ES-I3 (cell line): ENCODE results near the gene ASGR1.
"Not testable (repeated sequence)": the region's sequence is repeated elsewhere in the genome, so short reads cannot be mapped to it uniquely, and the experiment has no call there.

Experiments
- H3K36me3 ChIP-seq: 2 replicates; pipeline ENCODE4 v1.6.1; 2013; ENCODE audit warnings: mild to moderate bottlenecking, low read length, control low read depth, moderate library complexity; ENCODE audit not compliant: insufficient read depth
- H3K4me1 ChIP-seq: 2 replicates; pipeline ENCODE4 v1.6.1; 2013; ENCODE audit warnings: mild to moderate bottlenecking, control low read depth, low read length; ENCODE audit not compliant: insufficient read depth
- H3K9ac ChIP-seq: 2 replicates; pipeline ENCODE4 v1.6.1; 2013; ENCODE audit warnings: low read depth, mild to moderate bottlenecking, low read length, moderate library complexity
- H3K9me3 ChIP-seq: 2 replicates; pipeline ENCODE4 v1.6.1; 2013; ENCODE audit warnings: mild to moderate bottlenecking, low read length, moderate library complexity; ENCODE audit not compliant: control insufficient read depth, insufficient read depth

ASGR1 gene

DNA sequence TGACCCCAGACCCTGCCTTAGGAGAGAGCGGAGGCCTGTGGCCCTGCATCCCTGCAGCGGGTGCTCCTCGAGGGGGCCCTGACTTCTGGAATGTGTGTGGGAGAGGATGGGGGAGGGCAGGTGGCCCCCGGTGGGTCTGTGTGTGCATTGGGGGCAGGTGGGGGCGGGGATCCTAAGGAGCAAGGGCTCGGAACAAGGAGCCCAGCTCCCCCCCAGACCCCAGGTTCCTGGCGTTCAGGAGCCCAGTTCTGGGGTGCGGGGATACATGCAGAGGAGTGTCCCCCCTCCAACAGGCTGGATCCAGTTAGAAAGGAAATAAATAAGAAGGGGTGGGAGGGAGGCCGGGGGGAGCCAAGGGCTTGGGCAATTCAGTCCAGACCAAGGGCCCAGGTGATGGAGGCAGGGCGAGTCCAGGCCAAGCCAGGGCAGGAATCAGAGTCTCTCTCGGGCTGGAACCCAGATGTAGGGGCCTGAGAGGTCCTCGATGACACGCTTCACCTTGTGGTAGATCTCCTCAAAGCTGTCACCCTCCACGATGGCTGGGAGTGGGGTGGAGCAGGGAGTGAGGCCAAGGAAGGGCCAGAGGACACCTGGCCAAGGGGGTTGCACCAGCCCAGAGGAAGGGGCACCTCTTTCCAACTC lies 11.2 kb upstream of the ASGR1 start:
- no peaks in the 10 kb centered on the region for H3K4me1 ChIP-seq
- H3K9me3 ChIP-seq: no peaks in the 10 kb centered on the region
- peaks cover 2% of the 10 kb centered on the region; the same call in 1 of the 2 replicates for H3K36me3 ChIP-seq
- no peak overlapping the region for H3K9ac ChIP-seq

DNA sequence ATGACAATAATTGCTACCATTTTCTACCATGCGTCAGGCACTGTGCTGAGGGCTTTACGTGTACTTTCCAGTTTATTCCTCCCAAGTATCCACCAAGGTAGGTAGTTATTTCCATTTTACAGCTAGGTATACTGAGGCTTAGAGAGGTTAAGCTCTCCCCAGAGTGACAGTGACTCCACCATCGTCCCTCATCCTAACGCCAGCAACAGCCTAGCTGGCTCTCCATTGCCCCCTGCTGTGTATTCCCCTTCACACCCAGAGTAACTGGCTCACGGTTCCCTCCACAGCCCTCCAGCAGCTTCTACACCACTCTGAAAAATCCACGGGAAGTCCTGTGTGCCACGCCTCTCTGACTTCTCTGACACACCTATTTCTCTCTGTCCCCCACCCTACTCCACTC lies 7.1 kb upstream of the ASGR1 start:
- Histone ChIP-seq H3K9me3 (no peaks in the 10 kb centered on the region), H3K36me3 (no peaks in the 10 kb centered on the region), H3K9ac (no peak overlapping the region), H3K4me1 (no peaks in the 10 kb centered on the region)

DNA sequence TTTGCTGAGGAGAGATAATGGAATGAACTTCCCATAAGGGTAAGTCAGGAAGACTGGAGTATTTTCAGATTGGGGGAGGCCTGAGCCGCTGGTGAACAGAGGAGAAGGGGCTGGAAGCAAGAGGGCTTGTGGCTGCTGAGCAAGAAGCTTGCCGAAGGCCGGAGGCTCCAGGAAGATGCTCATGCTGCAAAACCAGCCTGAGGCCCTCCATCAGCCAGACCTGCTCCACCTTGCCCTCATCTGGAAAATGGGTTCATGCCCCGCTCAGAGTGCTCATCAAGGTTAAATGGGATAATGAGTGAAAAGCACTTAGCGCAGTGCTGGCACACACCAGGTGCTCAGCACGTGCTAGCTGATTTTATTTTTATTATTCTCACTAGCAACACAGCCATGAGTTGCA lies 5.5 kb upstream of the ASGR1 start:
- no peak overlapping the region for H3K9ac ChIP-seq
- no peaks in the 10 kb centered on the region for H3K36me3 ChIP-seq
- no peaks in the 10 kb centered on the region for H3K9me3 ChIP-seq
- no peaks in the 10 kb centered on the region for H3K4me1 ChIP-seq

DNA sequence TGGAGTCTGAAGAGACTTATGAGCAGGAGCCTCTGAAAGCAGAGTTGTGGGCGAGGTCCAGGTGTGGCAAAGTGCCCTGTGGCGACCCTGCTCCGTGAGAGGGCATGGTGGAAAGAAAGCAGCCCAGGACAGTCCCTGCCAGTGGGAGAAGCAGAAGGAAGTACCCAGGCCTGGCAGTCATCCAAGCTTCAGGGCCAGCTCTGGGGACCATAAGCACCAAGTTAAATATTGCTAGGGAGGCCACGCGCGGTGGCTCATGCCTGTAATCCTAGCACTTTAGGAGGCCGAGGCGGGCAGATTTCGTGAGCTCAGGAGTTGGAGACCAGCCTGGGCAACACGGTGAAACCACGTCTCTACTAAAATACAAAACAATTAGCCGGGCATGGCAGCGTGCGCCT lies 4.9 kb upstream of the ASGR1 start:
- Histone ChIP-seq H3K9ac (no peak overlapping the region), H3K9me3 (no peaks in the 10 kb centered on the region), H3K36me3 (no peaks in the 10 kb centered on the region), H3K4me1 (no peaks in the 10 kb centered on the region)

DNA sequence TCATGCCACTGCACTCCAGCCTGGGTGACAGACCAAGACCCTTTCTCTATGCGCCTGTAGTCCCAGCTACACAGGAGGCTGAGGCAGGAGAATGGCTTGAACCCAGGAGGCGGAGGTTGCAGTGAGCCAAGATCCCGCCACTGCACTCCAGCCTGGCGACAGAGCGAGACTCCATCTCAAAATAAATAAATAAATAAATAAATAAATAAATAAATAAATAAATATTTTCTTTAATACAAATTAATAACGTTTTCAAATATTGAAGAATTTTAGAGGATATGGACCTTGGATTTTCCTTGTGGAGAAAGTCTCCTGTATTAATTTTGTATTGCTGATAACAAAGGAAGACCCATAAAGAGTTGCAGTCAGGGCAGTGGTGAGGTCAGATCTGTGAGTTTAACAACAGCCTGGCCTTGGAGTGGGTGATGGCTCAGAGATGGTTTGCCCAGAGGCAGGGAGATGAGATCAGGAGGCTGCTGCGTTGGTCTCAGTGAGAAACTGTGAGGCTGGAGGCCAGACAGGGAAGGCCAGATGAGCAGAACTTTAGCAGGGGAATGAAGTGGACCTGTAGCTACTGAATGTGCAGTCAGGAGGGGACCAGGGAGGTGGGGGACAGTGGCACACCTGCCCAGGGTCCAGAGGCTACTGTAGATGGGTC lies 4.4 kb upstream of the ASGR1 start:
- Histone ChIP-seq H3K4me1 (no peaks in the 10 kb centered on the region), H3K9ac (no peak overlapping the region)

DNA sequence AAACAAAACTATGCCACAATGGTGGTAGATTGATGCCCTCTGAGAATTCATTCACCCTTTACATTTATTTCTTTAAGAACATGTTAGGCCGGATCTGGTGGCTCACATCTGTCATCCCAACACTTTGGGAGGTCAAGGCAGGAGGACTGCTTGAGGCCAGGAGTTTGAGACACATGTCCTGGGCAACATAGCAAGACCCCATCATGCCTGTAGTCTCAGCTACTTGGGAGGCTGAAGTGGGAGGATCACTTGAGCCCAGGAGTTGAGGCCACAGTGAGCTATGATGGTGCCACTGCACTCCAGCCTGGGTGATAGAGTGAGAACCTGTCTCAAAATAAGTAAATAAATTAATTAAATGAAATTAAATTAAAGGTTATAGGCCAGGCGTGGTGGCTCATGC lies 2.9 kb upstream of the ASGR1 start:
- H3K4me1 ChIP-seq, H3K9ac ChIP-seq, H3K9me3 ChIP-seq, H3K36me3 ChIP-seq: not testable (repeated sequence)

More for the DNA sequence above, 4.4 kb upstream of the ASGR1 start:
- no peaks in the 10 kb centered on the region for H3K9me3 ChIP-seq
- no peaks in the 10 kb centered on the region for H3K36me3 ChIP-seq

DNA sequence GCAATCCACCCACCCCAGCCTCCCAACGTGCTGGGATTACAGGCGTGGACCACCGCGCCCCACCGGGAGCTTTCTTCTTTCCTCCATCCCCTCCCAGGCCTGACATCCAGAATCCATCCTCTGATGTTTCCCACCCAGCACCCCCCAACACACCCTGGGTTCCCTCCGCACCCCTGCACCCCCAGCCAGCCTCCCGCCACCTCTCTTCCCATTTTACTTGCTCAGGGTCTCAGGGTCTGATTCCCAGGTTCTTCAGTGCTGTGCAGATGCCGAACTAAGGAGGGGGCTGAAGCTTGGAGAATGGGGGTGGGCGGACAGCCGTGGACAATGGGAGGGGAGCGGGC lies 225 bp downstream of the ASGR1 start:
- Histone ChIP-seq H3K36me3 (no peaks in the 10 kb centered on the region), H3K9me3 (no peaks in the 10 kb centered on the region), H3K4me1 (0 out of 2 replicates have a peak, but pooled peaks cover 4% of the 10 kb centered on the region), H3K9ac (no peak overlapping the region)

DNA sequence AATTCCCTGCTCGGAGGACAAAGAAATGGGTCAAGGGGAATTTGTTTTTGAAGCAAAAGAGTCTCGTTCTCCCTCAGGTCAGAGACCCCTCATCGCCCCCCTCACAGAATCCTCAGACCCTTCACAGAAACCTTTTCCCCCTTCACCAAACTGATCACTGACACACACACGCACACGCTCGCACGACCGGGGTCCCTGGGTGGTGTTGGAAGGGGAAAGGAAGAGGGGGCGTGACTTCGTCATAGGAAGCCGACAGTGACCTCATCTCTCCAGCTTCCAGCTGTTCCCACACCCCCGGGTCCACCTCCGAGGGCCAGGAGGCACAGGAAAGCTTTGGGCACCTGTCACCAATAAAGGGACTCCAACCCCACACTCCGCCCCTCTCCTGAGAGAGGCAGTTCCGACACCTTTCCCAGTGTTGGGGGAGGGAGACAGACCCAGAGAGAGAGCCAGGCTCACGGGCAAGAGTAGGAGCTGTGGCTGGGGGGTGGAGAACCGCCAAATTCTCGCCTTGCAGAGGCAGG lies 1.2 kb downstream of the ASGR1 start:
- Histone ChIP-seq H3K36me3 (no peaks in the 10 kb centered on the region), H3K4me1 (0 out of 2 replicates have a peak, but pooled peaks cover 4% of the 10 kb centered on the region), H3K9ac (peak overlapping the region; percentile 56), H3K9me3 (no peaks in the 10 kb centered on the region)

DNA sequence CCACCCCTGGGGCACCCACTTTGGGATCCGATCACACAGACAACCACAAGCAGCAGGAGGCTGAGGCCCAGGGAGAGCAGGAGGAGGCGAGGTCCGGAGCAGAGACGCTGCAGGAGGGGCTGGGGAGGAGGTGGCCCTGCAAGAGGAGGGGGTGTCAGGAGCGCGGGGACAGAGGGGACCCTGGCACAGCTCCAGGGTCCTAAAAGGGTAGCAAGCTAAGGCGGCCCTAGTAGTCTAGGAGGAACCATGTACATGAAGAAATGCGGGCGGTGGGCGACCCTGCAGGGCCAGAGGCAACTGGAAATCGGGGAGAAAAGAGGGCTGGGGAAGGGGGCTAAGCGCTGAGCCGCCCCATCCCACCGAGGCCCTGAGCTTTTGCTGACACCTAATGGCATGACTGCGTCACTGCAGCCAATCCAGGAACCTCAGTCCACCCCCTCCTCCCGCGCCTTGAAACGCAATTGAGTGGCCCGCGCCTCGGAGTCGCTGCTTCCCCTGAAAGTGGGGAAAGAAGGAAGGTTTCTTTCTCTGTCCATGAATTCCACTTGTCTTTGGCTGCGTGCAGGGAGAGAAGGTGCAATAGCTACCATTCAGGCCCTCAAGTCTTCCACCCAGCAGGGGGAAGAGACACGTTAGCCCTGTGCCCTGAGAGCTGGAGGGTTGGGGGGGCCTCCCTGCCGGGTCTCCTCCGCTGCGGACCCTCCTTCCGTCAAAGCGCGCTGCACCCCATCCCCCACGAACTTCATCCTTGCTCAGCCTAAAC lies 1.8 kb downstream of the ASGR1 start:
- Histone ChIP-seq H3K4me1 (0 out of 2 replicates have a peak, but pooled peaks cover 4% of the 10 kb centered on the region), H3K9me3 (no peaks in the 10 kb centered on the region), H3K9ac (peak overlapping the region; percentile 56), H3K36me3 (no peaks in the 10 kb centered on the region)

DNA sequence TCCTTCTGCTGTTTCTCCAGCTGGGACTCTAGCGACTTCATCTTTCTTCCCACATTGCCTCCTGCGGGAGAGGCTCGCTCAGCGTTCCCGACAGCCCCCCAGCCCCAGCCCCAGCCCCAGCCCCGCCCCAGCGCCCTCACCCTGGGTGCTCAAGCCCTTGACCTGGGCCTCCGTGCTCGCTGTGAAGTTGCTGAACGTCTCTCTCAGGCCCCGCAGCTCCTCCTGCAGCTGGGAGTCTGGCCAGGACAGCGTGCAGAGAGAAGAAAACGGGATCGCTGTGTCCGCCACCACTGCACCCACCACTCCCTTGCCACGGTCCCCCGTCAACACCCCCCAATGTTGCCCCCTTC lies 2.4 kb downstream of the ASGR1 start:
- H3K9ac ChIP-seq: peak overlapping the region; percentile 56; the same call in 1 of the 2 replicates
- H3K36me3 ChIP-seq: no peaks in the 10 kb centered on the region
- H3K4me1 ChIP-seq: 0 out of 2 replicates have a peak, but pooled peaks cover 4% of the 10 kb centered on the region
- H3K9me3 ChIP-seq: no peaks in the 10 kb centered on the region

DNA sequence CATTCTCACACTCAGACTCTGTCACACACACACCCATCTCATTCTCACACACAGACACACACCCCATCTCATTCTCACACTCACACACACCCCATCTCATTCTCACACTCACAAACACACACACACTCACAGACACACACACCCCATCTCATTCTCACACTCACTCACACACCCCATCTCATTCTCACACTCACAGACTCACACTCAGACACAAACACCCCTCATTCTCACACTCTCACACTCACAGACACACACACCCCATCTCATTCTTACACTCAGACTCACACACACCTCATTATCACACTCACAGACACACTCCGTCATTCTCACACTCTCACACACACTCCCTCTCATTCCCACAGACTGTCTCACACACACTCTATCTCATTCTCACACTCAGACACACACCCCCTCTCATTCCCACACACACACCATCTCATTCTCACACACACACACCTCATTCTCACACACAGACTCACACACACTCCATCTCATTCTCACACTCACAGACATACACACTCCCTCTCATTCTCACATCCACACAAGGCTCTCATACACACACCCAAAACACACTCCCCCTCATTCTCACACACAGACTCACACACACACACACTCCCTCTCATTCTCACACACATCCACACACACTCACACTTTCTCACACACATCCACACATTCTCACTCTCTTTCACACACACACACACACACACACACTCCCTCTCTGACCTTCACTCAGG lies 2.9 kb downstream of the ASGR1 start:
- Histone ChIP-seq H3K36me3 (no peaks in the 10 kb centered on the region), H3K9me3 (no peaks in the 10 kb centered on the region), H3K4me1 (0 out of 2 replicates have a peak, but pooled peaks cover 4% of the 10 kb centered on the region), H3K9ac (no peak overlapping the region)

DNA sequence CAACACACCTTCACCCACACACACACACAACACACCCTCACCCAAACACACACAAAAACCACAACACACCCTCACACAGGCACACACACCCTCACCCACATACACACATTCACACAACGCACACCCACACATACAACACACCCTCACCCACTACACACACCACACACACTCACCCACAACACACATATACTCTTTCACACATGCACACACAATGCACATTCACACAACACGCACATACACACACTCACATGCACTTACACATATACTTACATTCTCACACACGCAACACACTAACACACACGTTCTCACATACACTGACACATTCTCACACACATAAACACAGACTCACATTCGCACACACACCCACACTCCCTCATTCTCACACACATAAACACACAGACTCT lies 3.8 kb downstream of the ASGR1 start:
- Histone ChIP-seq H3K9ac (no peak overlapping the region), H3K36me3 (no peaks in the 10 kb centered on the region), H3K9me3 (no peaks in the 10 kb centered on the region), H3K4me1 (0 out of 2 replicates have a peak, but pooled peaks cover 4% of the 10 kb centered on the region)

DNA sequence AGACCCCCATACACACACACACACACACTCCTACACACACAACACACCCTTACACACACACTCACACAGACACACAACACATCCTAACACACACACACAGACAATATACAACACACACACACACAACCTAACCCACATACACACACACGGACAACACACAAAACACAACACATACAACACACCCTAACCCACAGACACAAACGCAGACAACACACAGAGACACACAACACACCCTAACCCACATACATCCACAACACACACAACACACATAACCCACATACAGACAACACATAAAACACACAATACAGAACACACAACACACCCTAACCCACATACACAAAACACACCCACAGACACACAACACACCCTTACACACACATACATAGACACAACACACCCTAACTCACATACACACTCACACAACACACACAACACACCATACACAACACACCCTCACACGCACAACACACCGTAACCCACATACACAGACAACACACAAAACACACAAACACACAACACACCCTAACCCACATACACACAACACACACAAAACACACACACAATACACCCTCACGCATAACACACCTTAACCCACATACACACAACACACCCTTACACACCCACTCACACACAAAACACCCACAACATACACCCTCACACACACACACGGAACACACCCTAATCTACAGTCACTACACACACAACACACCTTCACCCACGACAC lies 4.4 kb downstream of the ASGR1 start:
- H3K36me3 ChIP-seq: no peaks in the 10 kb centered on the region
- H3K4me1 ChIP-seq: 0 out of 2 replicates have a peak, but pooled peaks cover 4% of the 10 kb centered on the region
- H3K9ac ChIP-seq: no peak overlapping the region
- H3K9me3 ChIP-seq: no peaks in the 10 kb centered on the region
